Middle frontal gyrus (tissue), 1 donor: ENCODE data around the gene VPS13C.
A peak's percentile ranks its signal among the peaks of the same experiment; 100 is the strongest.
"Not testable (repeated sequence)": the region's sequence is repeated elsewhere in the genome, so short reads cannot be mapped to it uniquely, and the experiment has no call there.

Experiments used
- DNase-seq: peaks from one replicate; pipeline ENCODE4 v3.0.0-alpha.2; 2015; ENCODE audit warnings: low spot score; ENCODE audit errors: extremely low spot score

The VPS13C gene

GRCh38 chr15:62075595-62076277 lies 15.5 kb upstream of the VPS13C start:
- no peak for DNase-seq

GRCh38 chr15:62071711-62072308 lies 11.6 kb upstream of the VPS13C start:
- DNase-seq = no peak

GRCh38 chr15:62069551-62069950 lies 9.3 kb upstream of the VPS13C start:
- DNase-seq = no peak

- DNase-seq = no peak
These were observed 8.5 kb upstream of the VPS13C start for GRCh38 chr15:62068810-62069167.

DNA sequence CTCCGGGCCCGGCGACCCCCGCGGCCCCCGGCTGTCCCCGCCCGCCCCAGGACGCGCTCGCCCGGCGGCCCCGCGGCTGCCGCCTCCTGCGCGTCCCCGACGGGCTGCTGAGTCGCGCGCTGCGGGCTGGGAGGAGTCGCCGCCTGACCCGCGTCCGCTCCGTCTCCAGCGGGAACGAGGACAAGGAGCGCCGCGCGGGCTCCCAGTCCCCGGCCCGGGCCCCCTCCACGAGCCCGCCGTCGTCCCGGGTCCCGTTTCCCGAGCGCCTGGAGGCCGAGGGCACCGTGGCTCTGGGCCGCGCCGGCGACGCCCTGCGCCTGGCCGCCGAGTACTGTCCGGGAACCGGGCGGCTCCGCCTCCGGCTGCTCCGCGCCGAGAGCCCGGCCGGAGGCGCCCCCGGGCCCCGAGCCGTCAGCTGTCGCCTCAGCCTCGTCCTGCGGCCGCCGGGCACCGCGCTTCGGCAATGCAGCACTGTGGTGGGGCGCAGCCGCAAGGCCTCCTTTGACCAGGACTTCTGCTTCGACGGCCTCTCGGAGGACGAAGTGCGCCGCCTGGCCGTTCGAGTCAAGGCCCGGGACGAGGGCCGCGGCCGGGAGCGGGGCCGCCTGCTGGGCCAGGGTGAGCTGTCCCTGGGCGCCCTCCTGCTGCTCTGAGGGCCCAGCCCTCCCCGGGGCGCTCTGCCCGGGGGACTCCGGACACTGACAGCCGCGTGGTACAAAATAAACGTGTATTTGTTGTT lies 8.0 kb upstream of the VPS13C start:
- no peak for DNase-seq

- no peak for DNase-seq
These were observed 7.3 kb upstream of the VPS13C start for GRCh38 chr15:62067448-62068044.

DNA sequence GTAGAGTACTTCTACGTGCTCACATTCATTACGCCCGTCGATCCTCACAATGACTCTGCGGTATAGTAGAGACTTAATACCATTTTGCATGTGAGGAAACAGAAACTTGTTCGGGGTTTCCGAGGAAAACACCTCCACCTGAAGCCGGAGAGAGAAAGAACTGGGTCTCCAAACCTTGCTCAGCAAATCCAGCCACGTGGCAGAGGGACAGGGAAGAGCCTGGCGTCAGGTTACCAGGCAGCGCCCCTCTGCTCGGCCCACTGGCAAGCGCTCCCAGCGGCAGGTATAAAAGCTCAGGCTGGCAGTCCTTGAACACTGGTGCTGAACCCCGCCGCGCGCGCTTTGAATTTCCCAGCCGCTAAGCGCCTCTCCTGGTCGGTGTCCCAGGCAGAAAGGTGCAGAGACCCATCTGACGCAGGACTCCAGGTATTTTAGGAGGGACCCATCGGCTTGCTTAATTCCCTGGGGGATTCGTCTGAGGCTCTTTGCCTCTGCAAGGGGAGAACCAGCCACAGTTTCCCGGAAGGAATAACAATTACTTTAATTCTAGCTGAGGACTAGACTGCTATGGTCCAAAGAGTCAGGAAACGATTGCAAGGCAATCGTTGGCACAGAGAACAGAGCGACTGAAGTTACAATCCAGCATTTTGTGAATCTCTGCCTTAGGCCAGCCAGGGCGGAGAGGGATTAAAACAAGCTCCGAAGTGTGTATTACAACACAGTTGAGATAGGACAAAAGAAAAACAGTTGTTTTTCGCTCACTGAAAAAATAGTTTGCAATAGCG lies 6.6 kb upstream of the VPS13C start, which contains the start of gene C2CD4A:
Gene C2CD4A (plus strand): TSS at position 315 of the 785 bp plus-strand sequence. CDS start 637 bp downstream, outside the sequence.
- peak; percentile 20 for DNase-seq

DNA sequence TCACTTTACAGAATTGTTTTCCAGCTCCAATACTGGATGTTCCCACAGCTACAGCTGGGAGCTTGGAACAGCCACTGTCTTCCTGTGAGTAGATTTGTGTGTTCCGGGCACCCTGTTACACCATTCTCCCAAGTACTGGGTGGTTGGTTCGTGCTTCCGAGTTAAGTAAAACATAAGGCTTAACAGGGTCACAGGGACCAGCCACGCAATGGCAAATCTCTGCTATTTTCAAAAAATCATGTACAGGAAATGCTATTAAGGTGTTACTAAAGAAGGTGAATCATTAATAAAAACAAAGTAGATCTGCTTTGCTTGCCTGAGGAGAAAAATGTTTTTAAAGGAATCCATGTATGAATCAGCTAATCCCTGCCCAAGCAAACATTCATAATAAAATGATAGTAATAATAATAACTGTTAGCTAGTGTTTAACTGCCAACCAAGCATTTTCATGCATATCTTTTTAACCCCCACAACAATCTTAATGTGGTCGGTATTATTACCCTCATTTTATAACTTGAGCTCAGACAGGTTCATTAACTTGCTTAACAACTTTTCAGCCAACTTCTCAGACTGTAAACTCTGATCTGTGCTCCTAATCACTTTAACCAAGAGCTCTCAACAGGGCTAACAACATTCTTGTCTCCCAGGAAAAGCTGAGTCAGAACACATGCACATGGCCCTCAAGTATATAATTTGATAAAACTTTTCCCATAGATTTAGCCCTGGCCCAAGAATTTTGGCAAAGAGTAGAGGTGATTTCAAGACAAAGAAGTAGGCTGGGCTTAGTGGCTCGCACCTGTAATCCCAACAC lies 3.8 kb upstream of the VPS13C start:
- DNase-seq = no peak

- DNase-seq = no peak
These were observed 641 bp upstream of the VPS13C start for GRCh38 chr15:62060896-62061280.

GRCh38 chr15:62059816-62060112 lies 483 bp downstream of the VPS13C start:
- DNase-seq = no peak

DNA sequence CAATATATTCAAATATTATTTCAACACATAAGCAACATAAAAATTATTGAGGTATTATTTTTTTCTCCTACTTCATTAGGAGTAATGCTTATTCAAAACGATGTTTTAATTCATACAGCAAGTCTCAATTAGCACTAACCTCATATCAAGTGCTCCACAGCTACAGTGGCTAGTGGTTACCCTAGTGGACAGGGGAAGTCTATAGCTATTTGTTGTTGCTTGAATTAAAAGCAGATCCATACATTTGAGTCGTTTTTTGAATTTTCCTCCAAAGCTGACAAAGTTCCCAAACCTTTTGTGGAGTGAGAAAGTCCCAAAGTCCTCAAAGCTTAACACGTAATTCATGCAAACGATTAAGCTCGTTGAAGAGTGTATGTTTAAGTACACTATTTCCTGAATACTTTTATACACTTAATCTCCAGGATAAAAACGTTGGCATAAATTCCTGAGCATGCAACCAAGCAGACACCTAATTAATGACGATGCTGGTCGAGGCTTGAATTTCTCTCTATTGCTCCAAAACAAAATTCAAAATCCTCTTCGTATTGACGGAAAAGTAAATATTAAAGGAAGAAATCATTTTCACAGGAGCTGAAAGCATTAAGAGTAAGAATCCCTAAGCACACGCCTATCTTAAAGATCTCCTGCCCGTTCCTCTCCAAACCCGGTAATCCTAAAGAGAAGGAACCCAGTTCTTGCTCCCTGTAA lies 985 bp downstream of the VPS13C start:
- no peak for DNase-seq

DNA sequence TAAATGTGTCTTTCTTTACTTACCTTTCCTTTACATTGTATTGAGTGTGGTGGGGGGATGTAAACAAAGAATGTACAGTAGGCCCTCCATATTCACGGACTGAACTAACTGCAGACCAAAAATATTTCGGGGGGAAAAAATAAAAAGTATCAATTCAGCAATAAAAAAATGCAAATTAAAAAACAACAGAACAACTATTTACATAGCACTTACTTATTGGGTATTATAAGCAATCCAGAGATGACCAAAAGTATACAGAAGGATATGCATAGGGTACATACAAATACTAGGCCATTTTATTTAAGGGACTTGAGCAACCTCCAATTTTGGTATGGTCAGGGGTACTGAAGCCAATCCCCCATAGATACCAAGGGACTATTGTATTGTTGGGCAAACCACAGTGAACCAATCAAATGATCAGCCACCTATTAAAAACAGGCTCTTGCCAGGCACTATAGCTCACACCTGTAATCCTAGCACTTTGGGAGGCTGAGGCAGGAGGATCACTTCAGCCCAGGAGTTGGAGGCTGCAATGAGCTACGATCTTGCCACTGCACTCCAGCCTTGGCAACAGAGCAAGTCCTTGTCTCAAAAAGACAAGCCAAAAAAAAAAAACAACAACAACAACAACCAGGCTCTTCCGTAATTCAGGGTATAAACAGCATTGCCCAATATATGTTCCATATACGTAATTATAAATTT lies 1.8 kb downstream of the VPS13C start:
- DNase-seq = no peak

GRCh38 chr15:62057341-62057980 lies 2.8 kb downstream of the VPS13C start:
- no peak for DNase-seq

- DNase-seq = no peak
These were observed 5.3 kb downstream of the VPS13C start for GRCh38 chr15:62054979-62055378.

DNA sequence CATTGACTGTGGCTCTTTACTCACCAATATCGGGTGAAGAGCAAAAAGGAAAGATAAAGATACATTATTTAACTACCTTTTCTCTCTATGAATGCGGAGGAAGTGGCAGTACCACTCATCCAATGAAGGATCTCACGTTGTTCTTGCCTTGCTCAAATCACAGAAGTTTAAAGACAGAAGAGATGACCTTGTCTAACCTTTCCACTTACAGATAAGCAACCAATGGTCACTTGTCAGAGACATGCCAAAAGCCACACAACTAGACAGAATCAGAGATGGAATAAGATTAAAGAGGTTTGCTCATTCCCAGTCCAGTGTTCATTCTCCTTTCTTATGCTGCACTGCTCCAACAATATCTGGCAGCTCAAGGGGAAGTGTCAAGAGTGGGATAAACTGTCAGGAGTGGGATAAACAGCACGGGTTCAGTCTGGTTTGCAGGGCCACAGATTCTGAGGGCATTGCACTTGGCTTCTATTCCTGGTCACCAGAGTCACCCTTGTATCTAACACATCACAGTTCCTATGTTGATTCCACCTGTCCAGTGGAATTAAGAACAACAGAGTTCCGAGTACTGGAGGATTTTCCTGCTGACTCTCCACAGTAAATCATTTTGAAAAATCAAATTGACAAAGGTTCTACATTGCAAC lies 6.7 kb downstream of the VPS13C start:
- DNase-seq = no peak

DNA sequence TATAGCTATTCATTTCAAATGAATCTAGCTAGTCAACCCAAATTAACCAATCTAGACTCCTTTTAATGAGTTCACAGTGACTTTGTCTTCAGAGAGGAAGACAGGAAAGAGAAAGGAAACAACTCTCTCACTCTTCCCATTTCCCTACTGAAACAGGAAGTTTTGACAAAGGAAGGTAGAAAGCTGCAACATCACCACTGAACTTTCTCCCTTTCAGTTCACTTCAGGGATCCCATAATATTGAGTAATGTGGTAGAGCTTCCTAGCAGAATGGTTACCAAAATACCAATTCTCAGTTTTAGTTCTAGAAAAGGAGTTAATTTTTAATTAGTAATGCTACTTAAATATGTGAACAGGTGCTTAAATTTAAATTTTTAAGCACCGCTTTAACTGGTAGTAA lies 7.5 kb downstream of the VPS13C start:
- DNase-seq = no peak

DNA sequence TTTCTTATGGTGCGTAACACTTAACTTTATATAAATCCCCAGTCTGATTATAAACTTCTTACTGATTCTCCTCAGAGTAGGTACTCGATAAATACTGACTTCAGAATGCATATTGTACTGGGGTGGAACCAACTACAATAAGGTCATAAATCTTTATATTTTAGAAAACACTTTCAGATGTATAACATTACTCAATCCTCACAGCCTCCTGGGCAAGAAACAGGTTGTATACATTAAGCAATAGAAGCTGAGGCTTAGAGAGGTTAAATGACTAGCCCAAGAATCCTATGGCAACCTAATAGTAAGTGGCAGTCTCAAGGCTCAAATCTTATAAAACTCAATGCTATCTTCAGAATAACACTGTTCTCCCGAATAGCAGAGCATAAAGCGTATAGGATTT lies 9.1 kb downstream of the VPS13C start:
- DNase-seq = no peak

- no peak for DNase-seq
These were observed 10.1 kb downstream of the VPS13C start for GRCh38 chr15:62050115-62050514.

GRCh38 chr15:62048254-62048653 lies 12.0 kb downstream of the VPS13C start:
- not testable (repeated sequence) for DNase-seq
